GM21390 (cell line): ENCODE results near the gene WBP2NL.
"Not testable (repeated sequence)": the region's sequence is repeated elsewhere in the genome, so short reads cannot be mapped to it uniquely, and the experiment has no call there.

Experiments used
- ATAC-seq: cut with Tn5 transposase; IDR thresholded peaks from one replicate; pipeline ENCODE4 v1.9.1; 2021; ENCODE audit not compliant: unreplicated experiment

The WBP2NL gene

GRCh38 chr22:42071508-42071907, 72.9 kb downstream of the WBP2NL start:
- ATAC-seq, result not testable (repeated sequence)

- no peak for ATAC-seq
Measured at GRCh38 chr22:42072606-42073330, 74.2 kb downstream of the WBP2NL start.

GRCh38 chr22:42073621-42074041, 75.0 kb downstream of the WBP2NL start:
- ATAC-seq, result no peak

GRCh38 chr22:42074132-42074811, 75.7 kb downstream of the WBP2NL start, which contains the start of gene PHETA2:
Gene PHETA2, plus strand, starts transcription at chr22:42074248. Its CDS starts 3,046 bp downstream, at chr22:42077294.
- no peak for ATAC-seq

GRCh38 chr22:42074846-42075676, 76.5 kb downstream of the WBP2NL start:
- ATAC-seq, result no peak

GRCh38 chr22:42076764-42077485, 78.3 kb downstream of the WBP2NL start:
- no peak for ATAC-seq

GRCh38 chr22:42077486-42078125, 79.0 kb downstream of the WBP2NL start:
- ATAC-seq, result no peak
